Uterus (tissue), 2 donors: ENCODE results near the gene C5orf15.

Experiments
- POLR2A ChIP-seq, 2 donors: fragments of 450-650 bp; IDR thresholded peaks; one replicate each; pipeline ENCODE4 v1.6.1; 2016; ENCODE audit warnings: antibody characterized with exemption in 2 of 2, mild to moderate bottlenecking in 1 of 2, moderate library complexity in 1 of 2
- TF ChIP-seq, protein P1 (sequence below), 4 experiments: fragments of 200-600 bp in 2 of 4; fragments of 450-650 bp in 2 of 4; sonication (generic) in 2 of 4; IDR thresholded peaks; one replicate each; pipeline ENCODE4 v1.5.1; 2016 to 2019; ENCODE audit warnings: antibody characterized with exemption in 4 of 4, mild to moderate bottlenecking in 2 of 4, moderate library complexity in 1 of 4

DNA sequence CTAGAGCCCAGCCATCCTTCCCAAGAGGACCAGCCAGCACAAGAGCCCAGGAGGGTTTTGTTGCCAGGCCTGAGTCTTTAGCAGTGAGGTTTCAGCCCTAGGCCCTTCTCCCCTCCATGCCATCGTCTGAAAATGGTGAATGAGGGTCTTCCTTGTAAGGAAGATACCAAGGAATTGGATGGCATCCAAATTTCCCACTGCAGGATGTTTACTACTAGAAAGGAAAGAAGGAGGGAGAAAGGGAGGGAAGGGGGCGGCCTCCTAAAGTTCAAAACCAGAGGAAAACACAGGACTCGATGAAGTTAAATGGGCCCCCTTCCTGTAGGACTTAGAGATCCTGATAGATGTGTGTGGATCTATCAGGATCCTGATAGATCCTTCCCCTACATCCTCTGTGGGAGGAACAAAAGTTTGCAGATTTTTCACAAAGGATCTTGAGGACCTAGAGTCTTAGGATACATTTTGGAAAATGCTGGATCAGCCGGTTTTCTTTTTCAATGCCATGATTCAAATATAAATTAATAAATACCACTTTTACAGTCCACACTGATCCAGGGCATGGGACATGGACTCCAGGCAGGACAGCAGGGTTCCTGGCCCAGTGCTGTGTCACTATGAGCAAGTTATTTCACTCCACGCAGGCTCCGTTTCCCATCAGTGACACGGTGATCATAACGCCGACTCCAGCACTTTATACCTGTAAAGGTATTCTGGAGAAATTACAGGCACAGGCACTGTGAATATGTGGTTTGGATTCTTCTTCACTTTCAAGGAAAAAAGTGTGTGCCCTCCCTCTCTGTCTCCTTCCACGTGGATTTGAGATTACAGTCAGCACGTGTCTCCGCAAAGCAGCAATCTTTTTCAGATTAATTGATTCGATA lies 40.9 kb downstream of the C5orf15 start:
- TF ChIP-seq, protein P1, sequence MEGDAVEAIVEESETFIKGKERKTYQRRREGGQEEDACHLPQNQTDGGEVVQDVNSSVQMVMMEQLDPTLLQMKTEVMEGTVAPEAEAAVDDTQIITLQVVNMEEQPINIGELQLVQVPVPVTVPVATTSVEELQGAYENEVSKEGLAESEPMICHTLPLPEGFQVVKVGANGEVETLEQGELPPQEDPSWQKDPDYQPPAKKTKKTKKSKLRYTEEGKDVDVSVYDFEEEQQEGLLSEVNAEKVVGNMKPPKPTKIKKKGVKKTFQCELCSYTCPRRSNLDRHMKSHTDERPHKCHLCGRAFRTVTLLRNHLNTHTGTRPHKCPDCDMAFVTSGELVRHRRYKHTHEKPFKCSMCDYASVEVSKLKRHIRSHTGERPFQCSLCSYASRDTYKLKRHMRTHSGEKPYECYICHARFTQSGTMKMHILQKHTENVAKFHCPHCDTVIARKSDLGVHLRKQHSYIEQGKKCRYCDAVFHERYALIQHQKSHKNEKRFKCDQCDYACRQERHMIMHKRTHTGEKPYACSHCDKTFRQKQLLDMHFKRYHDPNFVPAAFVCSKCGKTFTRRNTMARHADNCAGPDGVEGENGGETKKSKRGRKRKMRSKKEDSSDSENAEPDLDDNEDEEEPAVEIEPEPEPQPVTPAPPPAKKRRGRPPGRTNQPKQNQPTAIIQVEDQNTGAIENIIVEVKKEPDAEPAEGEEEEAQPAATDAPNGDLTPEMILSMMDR (IDR thresholded peaks at IDR 0.05) = no peak
- TF ChIP-seq POLR2A (IDR thresholded peaks at IDR 0.05) = no peak
